ENCODE measurements around the gene NUP210.

DNA sequence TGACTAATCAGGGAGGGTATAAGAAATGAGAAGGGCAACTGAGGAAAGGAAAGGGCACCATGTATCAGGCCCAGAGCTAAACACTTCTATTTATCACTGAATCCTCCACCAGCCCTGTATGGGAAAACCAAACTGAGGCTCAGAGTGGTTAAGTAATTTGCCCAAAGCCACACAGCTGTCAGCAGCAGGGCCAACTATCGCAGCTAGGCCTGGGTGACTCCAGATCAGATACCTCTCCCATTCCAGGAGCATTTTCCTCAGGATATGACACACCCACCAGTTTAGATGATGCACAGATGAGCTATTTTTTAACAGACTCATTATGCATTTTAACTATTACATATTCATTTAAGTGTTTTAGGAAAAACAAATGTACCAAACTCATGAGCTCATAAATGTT lies 14.5 kb downstream of the NUP210 start:
- no peak for TF ChIP-seq CTCF (IDR thresholded peaks at IDR 0.05; ENCODE audit: borderline replicate concordance, extremely low read depth, low read length, poor library complexity, severe bottlenecking)
- no peak for TF ChIP-seq EZH2 (IDR thresholded peaks at IDR 0.05; ENCODE audit: borderline replicate concordance, low read depth, low read length, severe bottlenecking)
